SU-DHL-6 (cell line): Measurements from ENCODE around the gene PSMC5.

Experiments
- CTCF ChIP-seq: fragments of 200-600 bp; sonication (generic); IDR thresholded peaks from one replicate; pipeline ENCODE4 v1.5.1; 2017; ENCODE audit warnings: antibody characterized with exemption, mild to moderate bottlenecking, low read length, moderate library complexity; ENCODE audit not compliant: insufficient read depth, poor library complexity, severe bottlenecking
- EZH2phosphoT487 ChIP-seq: fragments of 200-600 bp; sonication (generic), shearing (Covaris generic); conservative IDR thresholded peaks from 2 replicates; pipeline ENCODE4 v1.6.1; 2018; ENCODE audit warnings: mild to moderate bottlenecking, antibody characterized with exemption, low read length, moderate library complexity, mixed read lengths

GRCh38 chr17:63790057-63790456 lies 37.2 kb upstream of the PSMC5 start:
- no peak for TF ChIP-seq CTCF
- no peak for TF ChIP-seq EZH2phosphoT487
